Tibial nerve (tissue), 4 donors: Measurements from ENCODE around the gene AP1B1.

Experiments used
- EP300 ChIP-seq, 2 donors: sonication (generic); formaldehyde crosslinking; IDR thresholded peaks; one replicate each; pipeline ENCODE4 v1.6.1; 2017; ENCODE audit warnings: antibody characterized with exemption in 2 of 2, mild to moderate bottlenecking in 1 of 2
- POLR2A ChIP-seq, 2 donors: fragments of 450-650 bp; IDR thresholded peaks; one replicate each; pipeline ENCODE4 v1.6.1; 2017; ENCODE audit warnings: antibody characterized with exemption in 2 of 2, mild to moderate bottlenecking in 2 of 2, moderate library complexity in 2 of 2
- TF ChIP-seq, protein P1 (sequence below), 5 experiments: fragments of 200-600 bp in 3 of 5; fragments of 450-650 bp in 2 of 5; sonication (generic) in 3 of 5; IDR thresholded peaks; one replicate each; pipeline ENCODE4 v1.5.1; 2016 to 2019; ENCODE audit warnings: antibody characterized with exemption in 5 of 5, mild to moderate bottlenecking in 3 of 5, moderate library complexity in 2 of 5

DNA sequence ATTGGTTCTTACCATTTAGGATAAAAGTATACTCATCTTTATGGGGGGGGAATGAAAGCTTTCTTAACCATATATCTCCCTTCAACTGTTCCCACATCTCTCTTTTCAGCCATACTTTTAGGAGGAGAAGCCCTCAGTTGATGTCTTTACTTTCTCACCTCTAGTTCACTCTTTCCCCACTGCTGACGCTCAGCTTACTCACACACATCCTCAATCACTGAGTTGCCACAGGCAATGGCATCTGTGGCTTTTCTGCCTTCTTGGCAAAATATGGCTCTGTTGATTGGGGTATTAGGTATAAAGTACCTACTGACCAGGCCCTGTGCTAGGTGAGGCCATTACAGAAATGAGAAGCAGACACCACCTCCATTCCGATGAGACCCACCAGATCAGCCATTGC lies 12.2 kb upstream of the AP1B1 start:
- TF ChIP-seq, protein P1, sequence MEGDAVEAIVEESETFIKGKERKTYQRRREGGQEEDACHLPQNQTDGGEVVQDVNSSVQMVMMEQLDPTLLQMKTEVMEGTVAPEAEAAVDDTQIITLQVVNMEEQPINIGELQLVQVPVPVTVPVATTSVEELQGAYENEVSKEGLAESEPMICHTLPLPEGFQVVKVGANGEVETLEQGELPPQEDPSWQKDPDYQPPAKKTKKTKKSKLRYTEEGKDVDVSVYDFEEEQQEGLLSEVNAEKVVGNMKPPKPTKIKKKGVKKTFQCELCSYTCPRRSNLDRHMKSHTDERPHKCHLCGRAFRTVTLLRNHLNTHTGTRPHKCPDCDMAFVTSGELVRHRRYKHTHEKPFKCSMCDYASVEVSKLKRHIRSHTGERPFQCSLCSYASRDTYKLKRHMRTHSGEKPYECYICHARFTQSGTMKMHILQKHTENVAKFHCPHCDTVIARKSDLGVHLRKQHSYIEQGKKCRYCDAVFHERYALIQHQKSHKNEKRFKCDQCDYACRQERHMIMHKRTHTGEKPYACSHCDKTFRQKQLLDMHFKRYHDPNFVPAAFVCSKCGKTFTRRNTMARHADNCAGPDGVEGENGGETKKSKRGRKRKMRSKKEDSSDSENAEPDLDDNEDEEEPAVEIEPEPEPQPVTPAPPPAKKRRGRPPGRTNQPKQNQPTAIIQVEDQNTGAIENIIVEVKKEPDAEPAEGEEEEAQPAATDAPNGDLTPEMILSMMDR (IDR thresholded peaks at IDR 0.05), result no peak
- TF ChIP-seq POLR2A (IDR thresholded peaks at IDR 0.05) (no peak), EP300 (IDR thresholded peaks at IDR 0.05) (no peak)
